ES-I3 (cell line): ENCODE measurements around the gene SRD5A1.

Experiments
- H3K36me3 ChIP-seq: 2 replicates; pipeline ENCODE4 v1.6.1; 2013; ENCODE audit warnings: mild to moderate bottlenecking, low read length, control low read depth, moderate library complexity; ENCODE audit not compliant: insufficient read depth
- H3K4me1 ChIP-seq: 2 replicates; pipeline ENCODE4 v1.6.1; 2013; ENCODE audit warnings: mild to moderate bottlenecking, control low read depth, low read length; ENCODE audit not compliant: insufficient read depth
- H3K9ac ChIP-seq: 2 replicates; pipeline ENCODE4 v1.6.1; 2013; ENCODE audit warnings: low read depth, mild to moderate bottlenecking, low read length, moderate library complexity
- H3K9me3 ChIP-seq: 2 replicates; pipeline ENCODE4 v1.6.1; 2013; ENCODE audit warnings: mild to moderate bottlenecking, low read length, moderate library complexity; ENCODE audit not compliant: control insufficient read depth, insufficient read depth

Gene SRD5A1

DNA sequence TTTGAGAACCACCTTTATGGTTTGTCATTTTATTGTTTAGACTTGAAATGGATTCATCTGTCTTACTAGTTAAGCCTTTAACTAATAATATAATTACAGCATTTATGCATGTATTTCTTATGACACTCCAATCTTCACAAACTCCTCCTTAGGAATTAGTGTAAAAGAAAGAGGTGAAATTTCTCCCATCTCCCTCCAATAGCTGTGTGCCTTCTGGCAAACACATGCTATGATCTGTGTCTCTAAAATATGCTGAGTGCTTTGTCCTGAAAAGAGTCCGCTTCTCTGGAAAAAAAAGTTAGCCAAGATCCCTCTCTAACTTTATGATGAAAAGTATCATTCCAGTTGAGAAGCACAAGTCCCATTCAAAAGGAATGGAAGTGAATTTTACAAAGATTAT is 66.1 kb downstream of the SRD5A1 start:
- H3K36me3 ChIP-seq: no peaks in the 10 kb centered on the region
- no peak overlapping the region for H3K9ac ChIP-seq
- no peaks in the 10 kb centered on the region for H3K9me3 ChIP-seq
- H3K4me1 ChIP-seq: peaks cover 15% of the 10 kb centered on the region

DNA sequence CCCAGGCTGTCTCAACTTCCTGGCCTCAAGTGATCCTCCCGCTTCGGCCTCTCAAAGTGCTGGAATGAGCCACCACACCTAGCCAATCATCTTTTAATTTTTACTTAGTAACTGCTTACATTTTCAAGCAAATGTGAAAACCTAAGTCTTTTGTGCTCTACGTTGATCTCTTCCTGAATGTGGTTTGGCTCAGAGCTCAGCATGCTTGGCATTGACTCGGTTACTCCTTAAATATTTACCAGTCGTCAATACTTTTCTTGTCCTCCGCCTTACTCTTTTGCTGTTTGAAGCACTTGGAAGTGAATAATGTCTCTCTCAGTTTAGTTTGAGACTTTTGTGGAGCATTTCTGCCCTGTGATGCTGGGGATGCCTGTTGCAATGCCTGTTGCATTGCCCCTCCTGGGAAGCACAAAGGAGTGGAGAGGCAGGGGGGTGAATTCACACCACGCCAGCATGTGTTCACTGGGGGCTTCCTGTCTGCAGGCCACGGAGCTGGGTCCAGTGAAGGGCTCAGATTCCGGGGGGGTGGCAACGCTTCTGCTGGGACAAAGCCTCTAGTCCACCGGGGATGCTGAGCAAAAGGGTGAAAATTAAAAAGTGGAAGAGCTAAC is 66.9 kb downstream of the SRD5A1 start:
- Histone ChIP-seq H3K36me3 (no peaks in the 10 kb centered on the region), H3K9ac (no peak overlapping the region), H3K9me3 (no peaks in the 10 kb centered on the region), H3K4me1 (peaks cover 15% of the 10 kb centered on the region)

DNA sequence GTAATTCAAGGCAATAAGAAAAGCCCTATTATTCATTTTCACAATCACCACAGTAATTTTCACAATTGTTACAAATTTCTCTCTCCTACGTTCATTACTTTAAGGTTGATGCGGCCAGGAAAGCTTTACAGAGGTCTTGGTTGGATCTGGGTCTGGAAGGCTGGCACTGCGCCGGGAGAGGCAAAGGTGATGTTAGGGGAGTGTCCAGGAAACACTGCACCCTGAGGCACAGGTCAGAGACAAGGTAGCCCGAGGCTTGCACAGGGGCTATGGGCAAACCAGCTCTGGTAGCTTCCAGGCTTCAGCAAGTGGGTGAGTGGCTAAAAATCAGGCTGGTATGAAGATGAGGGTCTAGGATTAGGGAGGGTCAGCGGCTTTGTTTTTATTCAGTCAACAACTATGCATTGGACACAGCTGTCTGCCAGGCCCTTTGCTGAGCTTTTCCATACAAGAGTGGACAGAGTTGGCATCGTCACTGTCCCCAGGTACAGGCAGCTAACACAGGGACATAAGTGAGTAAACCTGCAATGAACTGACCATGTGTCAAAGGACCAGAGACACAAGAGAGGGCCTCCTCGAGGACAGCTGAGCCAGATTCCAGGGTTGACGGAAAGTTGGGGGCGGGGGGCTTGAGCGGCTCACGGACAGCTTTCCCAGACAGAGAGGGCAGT is 67.6 kb downstream of the SRD5A1 start:
- Histone ChIP-seq H3K9me3 (no peaks in the 10 kb centered on the region), H3K9ac (no peak overlapping the region), H3K4me1 (peaks cover 15% of the 10 kb centered on the region), H3K36me3 (no peaks in the 10 kb centered on the region)

DNA sequence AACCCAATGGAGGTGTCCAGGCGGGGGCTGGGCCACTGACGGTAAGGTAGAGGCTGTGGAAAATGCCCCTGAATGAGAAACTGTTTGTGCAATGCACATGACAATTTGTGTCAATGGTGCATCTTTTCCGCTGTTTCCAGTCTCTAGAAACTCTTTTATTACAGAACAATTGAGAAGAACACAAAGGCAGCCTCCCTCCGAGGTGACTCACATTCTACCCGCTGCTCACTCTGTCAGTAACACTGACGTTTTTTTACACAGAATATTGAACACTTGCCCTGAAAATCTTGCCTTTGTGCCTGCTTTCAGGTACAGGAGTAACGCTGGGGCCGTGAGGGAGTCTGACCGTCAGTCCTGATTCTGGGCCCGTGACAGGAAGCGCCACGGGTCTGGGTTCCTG is 68.3 kb downstream of the SRD5A1 start:
- H3K36me3 ChIP-seq: no peaks in the 10 kb centered on the region
- H3K9me3 ChIP-seq: no peaks in the 10 kb centered on the region
- H3K9ac ChIP-seq: no peak overlapping the region
- peaks cover 15% of the 10 kb centered on the region for H3K4me1 ChIP-seq

DNA sequence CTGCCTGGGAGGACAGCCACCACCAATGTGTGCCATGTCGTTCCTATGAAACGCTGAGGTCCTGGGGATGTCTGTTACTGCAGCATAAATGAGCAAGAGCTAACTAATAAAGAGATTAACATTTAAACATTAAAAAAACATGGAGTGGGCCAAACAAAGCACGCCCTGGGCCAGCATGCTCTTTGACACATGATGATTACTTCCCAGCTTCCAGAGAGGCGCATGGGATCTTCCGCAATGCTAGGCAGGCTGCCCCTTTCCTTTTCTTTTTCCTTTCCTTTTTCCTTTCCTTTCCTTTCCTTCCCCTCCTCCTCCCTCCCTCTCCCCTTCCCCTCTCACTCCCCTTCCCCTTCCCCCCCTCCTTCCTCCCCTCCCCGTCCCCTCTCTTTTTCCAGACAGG is 69.4 kb downstream of the SRD5A1 start:
- H3K36me3 ChIP-seq: no peaks in the 10 kb centered on the region

DNA sequence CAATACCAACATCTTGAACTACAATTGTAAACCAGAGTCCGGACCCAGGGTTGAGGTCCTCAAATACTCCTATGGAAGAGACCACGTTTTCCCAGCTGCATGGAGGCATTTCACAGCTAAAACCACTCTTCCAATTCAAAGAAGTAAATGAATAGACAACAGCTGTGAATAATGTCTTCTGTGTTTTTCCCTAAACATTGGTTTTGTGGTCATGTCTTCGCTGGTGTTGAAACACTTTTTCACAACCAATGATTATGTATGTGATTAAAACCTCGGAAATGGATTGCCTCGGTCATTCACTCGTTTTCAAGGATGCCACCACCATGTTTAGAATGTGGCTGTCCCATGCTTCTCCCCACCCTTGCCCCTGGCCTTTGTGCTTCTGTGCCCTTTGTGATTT is 70.6 kb downstream of the SRD5A1 start:
- Histone ChIP-seq H3K9me3 (no peaks in the 10 kb centered on the region), H3K9ac (no peak overlapping the region), H3K4me1 (peaks cover 15% of the 10 kb centered on the region), H3K36me3 (no peaks in the 10 kb centered on the region)

More for the DNA sequence above, 69.4 kb downstream of the SRD5A1 start:
- Histone ChIP-seq H3K9ac (no peak overlapping the region), H3K4me1 (peaks cover 15% of the 10 kb centered on the region), H3K9me3 (no peaks in the 10 kb centered on the region)

DNA sequence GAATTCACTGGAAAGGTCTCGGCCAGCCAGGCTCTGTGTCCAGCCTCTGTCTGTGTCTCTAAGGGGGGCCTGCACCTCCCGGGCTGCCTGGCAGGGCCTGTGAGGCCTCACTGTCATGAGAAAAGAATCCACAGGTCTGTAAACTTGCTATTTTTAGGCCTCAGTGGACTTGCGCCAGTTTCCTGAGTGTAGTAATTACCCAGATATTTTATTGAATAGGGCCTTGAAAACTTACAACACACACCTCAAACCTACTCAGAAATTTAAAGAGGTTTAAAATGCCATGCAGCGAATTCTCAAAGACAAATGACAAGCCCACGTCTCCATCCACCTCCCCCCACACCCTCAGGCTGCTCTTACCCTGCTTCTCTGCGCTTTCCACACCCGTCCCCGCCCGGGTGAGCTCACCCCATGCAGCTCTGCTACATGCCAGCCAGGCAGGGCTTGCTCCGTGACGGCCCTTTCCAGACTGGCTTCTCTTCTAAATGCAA is 71.2 kb downstream of the SRD5A1 start:
- H3K9ac ChIP-seq: no peak overlapping the region
- peaks cover 15% of the 10 kb centered on the region for H3K4me1 ChIP-seq
- H3K36me3 ChIP-seq: no peaks in the 10 kb centered on the region
- no peaks in the 10 kb centered on the region for H3K9me3 ChIP-seq

DNA sequence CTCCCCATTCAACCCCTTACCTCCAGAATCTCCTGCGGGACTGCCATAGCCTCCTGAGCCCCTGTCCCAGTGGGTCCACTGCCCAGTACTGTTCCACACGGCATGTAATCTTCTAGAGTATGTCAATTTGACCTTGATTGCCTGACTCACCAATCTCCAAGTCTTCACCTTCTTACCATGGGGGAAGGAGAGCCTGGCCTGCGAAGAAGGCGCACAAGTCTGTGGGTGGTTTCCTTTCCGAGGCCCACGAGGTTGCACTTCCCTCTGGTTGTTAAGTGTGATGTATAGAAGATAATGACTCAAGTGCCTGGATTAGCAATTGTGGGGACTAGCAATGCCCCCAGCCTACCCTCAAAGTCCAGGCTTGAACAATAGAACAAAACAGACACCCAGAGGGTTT is 71.8 kb downstream of the SRD5A1 start:
- H3K4me1 ChIP-seq: peaks cover 13% of the 10 kb centered on the region
- H3K9ac ChIP-seq: no peak overlapping the region
- no peaks in the 10 kb centered on the region for H3K36me3 ChIP-seq
- no peaks in the 10 kb centered on the region for H3K9me3 ChIP-seq

- Histone ChIP-seq H3K9me3 (no peaks in the 10 kb centered on the region), H3K9ac (no peak overlapping the region), H3K4me1 (peaks cover 5% of the 10 kb centered on the region; the same call in 1 of the 2 replicates), H3K36me3 (no peaks in the 10 kb centered on the region)
These were observed 72.7 kb downstream of the SRD5A1 start for GRCh38 chr5:6705959-6706358.

DNA sequence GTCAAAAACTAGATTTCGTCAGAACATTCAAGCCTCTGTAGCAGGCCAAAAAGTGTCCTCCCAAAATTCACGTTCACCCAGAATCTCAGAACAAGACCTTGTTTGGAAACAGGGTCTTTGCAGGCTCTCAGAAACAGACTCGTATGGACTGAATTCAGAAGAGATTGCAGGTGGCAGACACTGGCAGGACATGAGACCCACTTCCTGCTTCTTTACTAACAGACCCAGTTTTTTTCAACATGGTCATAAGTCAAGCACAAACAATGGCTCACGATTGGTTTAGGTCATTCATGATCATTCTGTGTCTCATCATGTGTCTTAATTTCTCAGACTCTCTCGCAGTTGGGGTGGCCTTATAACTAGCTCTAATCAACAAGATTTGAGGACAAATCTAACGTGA is 74.6 kb downstream of the SRD5A1 start:
- Histone ChIP-seq H3K4me1 (no peaks in the 10 kb centered on the region), H3K9me3 (no peaks in the 10 kb centered on the region), H3K36me3 (no peaks in the 10 kb centered on the region), H3K9ac (no peak overlapping the region)

GRCh38 chr5:6708814-6709213 is 75.6 kb downstream of the SRD5A1 start:
- Histone ChIP-seq H3K9ac (no peak overlapping the region), H3K36me3 (no peaks in the 10 kb centered on the region), H3K9me3 (no peaks in the 10 kb centered on the region), H3K4me1 (no peaks in the 10 kb centered on the region)

DNA sequence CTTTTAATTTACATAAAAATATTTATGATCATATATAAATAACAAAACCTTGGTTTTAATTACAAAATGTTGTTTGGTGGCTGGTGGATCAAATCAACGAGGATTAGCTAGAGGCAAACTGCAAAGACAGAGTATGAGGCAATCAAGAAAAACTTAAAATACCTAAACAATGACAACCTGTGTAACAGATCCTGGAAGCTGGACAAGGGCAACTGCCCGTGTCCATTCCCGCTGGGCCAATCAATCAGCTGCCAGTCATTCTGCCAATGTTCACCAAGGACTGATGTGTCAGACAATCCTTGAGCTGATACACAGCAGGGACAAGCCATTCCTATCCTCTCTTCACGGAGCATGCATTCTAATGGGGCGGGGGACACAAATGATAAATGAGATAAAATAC is 76.8 kb downstream of the SRD5A1 start:
- no peaks in the 10 kb centered on the region for H3K36me3 ChIP-seq
- H3K9me3 ChIP-seq: no peaks in the 10 kb centered on the region; the same call in 1 of the 2 replicates
- H3K9ac ChIP-seq: no peak overlapping the region
- no peaks in the 10 kb centered on the region for H3K4me1 ChIP-seq

GRCh38 chr5:6710551-6711318 is 77.5 kb downstream of the SRD5A1 start:
- Histone ChIP-seq H3K9ac (no peak overlapping the region), H3K36me3 (no peaks in the 10 kb centered on the region), H3K4me1 (no peaks in the 10 kb centered on the region), H3K9me3 (no peaks in the 10 kb centered on the region; the same call in 1 of the 2 replicates)

GRCh38 chr5:6711409-6712141 is 78.3 kb downstream of the SRD5A1 start:
- no peaks in the 10 kb centered on the region; the same call in 1 of the 2 replicates for H3K9me3 ChIP-seq
- H3K36me3 ChIP-seq: no peaks in the 10 kb centered on the region
- H3K9ac ChIP-seq: peak overlapping the region; percentile 87
- peaks cover 6% of the 10 kb centered on the region; the same call in 1 of the 2 replicates for H3K4me1 ChIP-seq
